BJ (cell line): ENCODE data around the gene PIANP. TPM values are rescaled to one million over a fixed set of nuclear protein-coding genes. Genes with fewer than 3 reads are reported as not detected.
A peak's percentile ranks its signal among the peaks of the same experiment; 100 is the strongest.

ENCODE experiments used
- CTCF ChIA-PET: fragments of 350-600 bp; formaldehyde crosslinking; extraction: SDS; loops from one replicate; lab custom pipeline; 2021; ENCODE audit warnings: antibody characterized with exemption, inconsistent platforms; lab: Yijun Ruan, JAX
- POLR2A ChIA-PET: fragments of 300-600 bp; sonication (Branson Sonifier 250); formaldehyde crosslinking; extraction: SDS; loops from one replicate; lab custom pipeline; 2021; ENCODE audit warnings: antibody characterized with exemption; lab: Charles Lee
- DNase-seq: peaks from one replicate; pipeline ENCODE4 v3.0.0-alpha.2; 2011; ENCODE audit warnings: low read depth
- H3K27me3 ChIP-seq: 2 replicates; pipeline ENCODE4 v1.6.0; 2011; ENCODE audit warnings: low read length; ENCODE audit not compliant: control insufficient read depth, insufficient read depth
- H3K36me3 ChIP-seq: 2 replicates; pipeline ENCODE4 v1.5.1; 2011; ENCODE audit warnings: low read length; ENCODE audit not compliant: control insufficient read depth, insufficient read depth
- H3K4me3 ChIP-seq: 2 replicates; pipeline ENCODE4 v1.5.1; 2011; ENCODE audit warnings: low read depth, mild to moderate bottlenecking, control low read depth, low read length
- polyA plus RNA-seq: library from polyadenylated mRNA; depleted of rRNA; stranded (reverse); fragments of >200 nt; gene quantifications from 2 replicates; pipeline ENCODE4 v1.2.3, GENCODE V29; 2011
- TF ChIP-seq, protein P1 (sequence below): IDR thresholded peaks from 2 replicates; pipeline ENCODE4 v1.5.1; 2011; ENCODE audit warnings: low read depth, mild to moderate bottlenecking, control low read depth, inconsistent platforms, low read length, moderate library complexity; ENCODE audit not compliant: insufficient read depth

PIANP gene
- polyA plus RNA-seq, 1 experiment, result 0.59 TPM

DNA sequence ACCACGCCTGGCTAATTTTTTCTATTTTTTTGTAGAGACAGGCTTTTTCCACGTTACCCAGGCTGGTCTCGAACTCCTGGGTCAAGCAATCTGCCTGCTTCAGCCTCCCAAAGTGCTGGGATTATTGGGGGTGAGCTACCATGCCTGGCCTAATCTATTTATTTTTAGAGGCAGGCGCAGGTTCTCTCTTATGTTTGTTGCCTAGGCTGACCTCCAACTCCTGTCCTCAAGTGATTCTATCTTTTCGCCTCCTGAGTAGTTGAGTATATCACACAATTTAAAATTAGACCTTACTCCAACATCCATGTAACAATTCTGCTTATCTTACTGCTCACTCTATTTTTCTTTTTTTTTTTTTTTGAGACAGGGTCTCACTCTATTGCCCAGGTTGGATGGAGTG lies 46.6 kb downstream of the PIANP start:
- Histone ChIP-seq H3K36me3 (peaks cover 26% of the 10 kb centered on the region), H3K4me3 (no peak overlapping the region), H3K27me3 (no peaks in the 10 kb centered on the region)
- no peak for DNase-seq
- ChIA-PET CTCF (interaction anchor here (1.2 kb wide), 1 partner anchor 33 kb away, joined by 3 read pairs; no protein-coding TSS in a partner anchor), POLR2A (interaction anchor here (0.7 kb wide), 2 partner anchors 27 to 35 kb away, joined by 5 to 7 read pairs; partner anchors contain the start of gene ZNF384)
- TF ChIP-seq, protein P1, sequence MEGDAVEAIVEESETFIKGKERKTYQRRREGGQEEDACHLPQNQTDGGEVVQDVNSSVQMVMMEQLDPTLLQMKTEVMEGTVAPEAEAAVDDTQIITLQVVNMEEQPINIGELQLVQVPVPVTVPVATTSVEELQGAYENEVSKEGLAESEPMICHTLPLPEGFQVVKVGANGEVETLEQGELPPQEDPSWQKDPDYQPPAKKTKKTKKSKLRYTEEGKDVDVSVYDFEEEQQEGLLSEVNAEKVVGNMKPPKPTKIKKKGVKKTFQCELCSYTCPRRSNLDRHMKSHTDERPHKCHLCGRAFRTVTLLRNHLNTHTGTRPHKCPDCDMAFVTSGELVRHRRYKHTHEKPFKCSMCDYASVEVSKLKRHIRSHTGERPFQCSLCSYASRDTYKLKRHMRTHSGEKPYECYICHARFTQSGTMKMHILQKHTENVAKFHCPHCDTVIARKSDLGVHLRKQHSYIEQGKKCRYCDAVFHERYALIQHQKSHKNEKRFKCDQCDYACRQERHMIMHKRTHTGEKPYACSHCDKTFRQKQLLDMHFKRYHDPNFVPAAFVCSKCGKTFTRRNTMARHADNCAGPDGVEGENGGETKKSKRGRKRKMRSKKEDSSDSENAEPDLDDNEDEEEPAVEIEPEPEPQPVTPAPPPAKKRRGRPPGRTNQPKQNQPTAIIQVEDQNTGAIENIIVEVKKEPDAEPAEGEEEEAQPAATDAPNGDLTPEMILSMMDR, result no peak

DNA sequence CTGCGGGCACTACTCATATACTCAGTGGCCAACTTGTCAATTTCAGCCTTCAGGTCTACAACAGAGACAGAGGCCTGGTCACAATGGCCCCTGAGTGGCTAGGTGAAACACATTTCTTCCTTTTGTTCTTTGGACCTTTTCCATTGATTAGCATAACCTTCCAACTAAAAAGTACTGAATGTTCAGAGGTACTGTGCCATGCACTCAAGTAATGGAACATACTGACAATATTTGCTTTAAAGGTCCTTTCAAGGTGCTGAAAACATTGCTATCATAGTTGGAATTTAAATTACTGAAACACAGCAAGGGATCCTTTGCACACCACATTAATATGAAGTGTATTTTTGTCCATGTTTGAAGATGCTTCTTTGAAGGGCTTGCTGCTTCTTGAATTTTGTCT lies 47.3 kb downstream of the PIANP start:
- no peak for DNase-seq
- TF ChIP-seq, protein P1, result no peak
- ChIA-PET POLR2A (no interaction called here), CTCF (interaction anchor here (1.2 kb wide), 1 partner anchor 33 kb away, joined by 3 read pairs; no protein-coding TSS in a partner anchor)
- no peaks in the 10 kb centered on the region for H3K27me3 ChIP-seq
- H3K4me3 ChIP-seq, result no peak overlapping the region
- H3K36me3 ChIP-seq, result peaks cover 27% of the 10 kb centered on the region

DNA sequence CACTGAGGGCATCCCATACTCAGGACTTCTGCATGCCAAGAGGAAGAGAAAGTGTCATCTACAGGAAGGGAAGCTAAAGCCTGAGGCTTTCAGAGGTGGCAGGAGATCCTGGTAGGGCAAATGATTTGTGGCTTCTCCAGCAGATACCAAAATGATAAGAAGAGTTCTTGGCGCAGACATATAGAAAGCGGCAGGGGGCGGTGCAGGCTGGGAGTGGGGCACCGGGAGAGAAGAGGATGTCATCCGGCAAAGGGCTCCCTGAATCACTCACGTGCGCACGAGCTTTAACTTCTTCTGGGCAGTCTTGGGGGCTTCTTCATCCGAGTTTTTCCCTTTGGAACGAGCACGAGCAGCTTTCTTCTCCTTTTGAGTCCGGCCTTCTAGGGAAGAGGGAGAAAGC lies 48.2 kb downstream of the PIANP start:
- POLR2A ChIA-PET, result no interaction called here
- H3K4me3 ChIP-seq, result no peak overlapping the region
- CTCF ChIA-PET, result interaction anchor here (0.8 kb wide), 1 partner anchor 33 kb away, joined by 4 read pairs; no protein-coding TSS in a partner anchor
- DNase-seq, result no peak
- TF ChIP-seq, protein P1, result no peak
- H3K27me3 ChIP-seq, result no peaks in the 10 kb centered on the region
- peaks cover 32% of the 10 kb centered on the region for H3K36me3 ChIP-seq

DNA sequence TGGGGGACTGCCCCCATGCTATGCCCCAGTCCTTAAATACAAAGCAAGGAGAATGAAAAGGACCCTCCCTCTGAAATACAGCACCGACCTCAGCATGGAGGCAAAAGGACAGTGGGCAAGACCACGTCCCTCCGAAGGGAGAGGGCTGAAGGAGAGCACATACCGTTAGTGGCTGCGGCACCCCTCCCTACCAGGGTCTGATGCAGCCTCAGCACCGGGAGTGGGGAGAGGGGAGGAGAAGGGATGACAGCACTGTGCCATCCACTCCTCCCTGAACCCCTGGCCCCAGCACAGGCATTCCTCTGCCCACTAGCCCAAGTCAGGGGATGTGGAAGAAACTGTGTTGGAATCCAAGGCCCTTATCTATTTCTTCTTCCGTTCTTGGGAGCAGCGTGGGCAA lies 49.8 kb downstream of the PIANP start:
- POLR2A ChIA-PET, result no interaction called here
- DNase-seq, result no peak
- H3K27me3 ChIP-seq, result no peaks in the 10 kb centered on the region
- no peak overlapping the region for H3K4me3 ChIP-seq
- peaks cover 30% of the 10 kb centered on the region for H3K36me3 ChIP-seq
- CTCF ChIA-PET, result no interaction called here
- TF ChIP-seq, protein P1, result no peak

DNA sequence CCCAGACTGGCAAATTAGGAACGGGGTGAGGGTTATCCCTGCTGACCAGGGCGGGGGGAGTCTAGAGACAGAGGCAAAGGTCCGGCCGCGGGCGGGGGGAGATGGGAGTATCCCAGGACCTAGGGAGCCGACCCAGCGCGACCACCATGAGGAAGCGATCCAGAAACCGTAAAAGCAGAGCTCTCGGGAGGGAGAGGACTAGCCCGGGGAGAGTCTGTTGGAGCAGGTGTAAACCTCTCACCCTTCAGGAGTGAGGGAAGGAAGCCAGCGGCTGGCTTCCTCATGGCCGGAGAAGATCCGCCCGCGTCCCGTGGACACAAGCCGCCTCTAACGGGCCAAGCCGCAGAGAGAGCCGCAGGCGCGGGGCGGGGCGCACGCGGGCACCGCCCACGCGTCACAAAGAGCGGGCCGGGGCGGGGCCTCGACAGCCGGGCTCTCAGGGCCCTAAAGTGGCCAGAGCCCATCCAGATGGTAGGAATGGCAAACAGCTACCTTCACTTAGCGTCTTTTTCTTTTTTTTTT lies 53.5 kb downstream of the PIANP start, which contains the start of gene ACRBP:
ACRBP (minus strand) TSS at position 350 of the 522 bp plus-strand sequence; CDS start at position 284, 66 bp downstream.
- CTCF ChIA-PET, result interaction anchor here (1.3 kb wide), 1 partner anchor 39 kb away, joined by 3 read pairs; no protein-coding TSS in a partner anchor
- peaks cover 14% of the 10 kb centered on the region for H3K36me3 ChIP-seq
- POLR2A ChIA-PET, result no interaction called here
- TF ChIP-seq, protein P1, result no peak
- peak; percentile 7 for DNase-seq
- H3K4me3 ChIP-seq, result peak within 1 kb of the TSS; percentile 7
- H3K27me3 ChIP-seq, result no peaks in the 10 kb centered on the region
